Right atrium auricular region (tissue), 2 donors: ENCODE data around the gene CDH20. TPM values are rescaled to one million over a fixed set of nuclear protein-coding genes. Genes with fewer than 3 reads are reported as not detected.

Experiments
- DNase-seq: peaks from one replicate; pipeline ENCODE4 v3.0.0-alpha.2; 2019; ENCODE audit warnings: low spot score
- H3K27ac ChIP-seq, 2 donors: fragments of 200-600 bp; sonication (generic); 1 replicate in 1 of 2; 2 replicates in 1 of 2; pipeline ENCODE4 v1.5.1; 2016 to 2019
- H3K27me3 ChIP-seq, 2 donors: fragments of 200-600 bp; sonication (generic); one replicate each; pipeline versions ENCODE4 v1.5.1 to v1.6.0; 2017 to 2019
- H3K36me3 ChIP-seq: fragments of 200-600 bp; sonication (generic); one replicate; pipeline ENCODE4 v1.5.1; 2016
- H3K4me1 ChIP-seq, 2 donors: fragments of 200-600 bp; sonication (generic); one replicate each; pipeline versions ENCODE4 v1.5.1 to v1.6.0; 2017 to 2019
- H3K4me3 ChIP-seq, 2 donors: fragments of 200-600 bp; sonication (generic); 1 replicate in 1 of 2; 2 replicates in 1 of 2; pipeline ENCODE4 v1.5.1; 2017 to 2019; ENCODE audit warnings: mild to moderate bottlenecking in 1 of 2, moderate library complexity in 1 of 2
- H3K9me3 ChIP-seq, 2 donors: fragments of 200-600 bp; sonication (generic); one replicate each; pipeline ENCODE4 v1.5.1; 2019
- CTCF ChIP-seq, 2 donors: fragments of 200-600 bp; sonication (generic); IDR thresholded peaks; one replicate each; pipeline ENCODE4 v1.5.1; 2019; ENCODE audit warnings: antibody characterized with exemption in 2 of 2
- total RNA-seq, 2 donors: library from RNA; depleted of rRNA; stranded (reverse); fragments of >200 nt; gene quantifications; one replicate each; pipeline ENCODE4 v1.1.0, GENCODE V29; 2016

CDH20 gene
- total RNA-seq, 2 donors from 2014 or later = 0.41 TPM; not detected in 1

GRCh38 chr18:61400716-61401115 lies 67.5 kb downstream of the CDH20 start:
- no peaks in the 10 kb centered on the region for H3K9me3 ChIP-seq
- H3K4me1 ChIP-seq = no peaks in the 10 kb centered on the region
- H3K27me3 ChIP-seq = no peaks in the 10 kb centered on the region
- TF ChIP-seq CTCF (IDR thresholded peaks at IDR 0.05) = no peak
- no peaks in the 10 kb centered on the region for H3K36me3 ChIP-seq
- no peak overlapping the region for H3K4me3 ChIP-seq
- DNase-seq = no peak
- no peak overlapping the region for H3K27ac ChIP-seq

- no peaks in the 10 kb centered on the region for H3K4me1 ChIP-seq
- no peaks in the 10 kb centered on the region for H3K9me3 ChIP-seq
- H3K36me3 ChIP-seq = no peaks in the 10 kb centered on the region
- TF ChIP-seq CTCF (IDR thresholded peaks at IDR 0.05) = no peak
- H3K27me3 ChIP-seq = no peaks in the 10 kb centered on the region
- H3K27ac ChIP-seq = no peak overlapping the region
- no peak for DNase-seq
- H3K4me3 ChIP-seq = no peak overlapping the region
Observed at GRCh38 chr18:61402726-61403125, 69.5 kb downstream of the CDH20 start.

- Histone ChIP-seq H3K4me1 (no peaks in the 10 kb centered on the region), H3K27me3 (no peaks in the 10 kb centered on the region), H3K27ac (no peak overlapping the region), H3K36me3 (no peaks in the 10 kb centered on the region), H3K9me3 (no peaks in the 10 kb centered on the region), H3K4me3 (no peak overlapping the region)
- DNase-seq = no peak
- no peak for TF ChIP-seq CTCF (IDR thresholded peaks at IDR 0.05)
Observed at GRCh38 chr18:61413396-61413795, 80.2 kb downstream of the CDH20 start.

GRCh38 chr18:61414086-61414485 lies 80.9 kb downstream of the CDH20 start:
- no peaks in the 10 kb centered on the region for H3K9me3 ChIP-seq
- no peak for TF ChIP-seq CTCF (IDR thresholded peaks at IDR 0.05)
- no peaks in the 10 kb centered on the region for H3K27me3 ChIP-seq
- H3K4me3 ChIP-seq = no peak overlapping the region
- no peak for DNase-seq
- H3K4me1 ChIP-seq = no peaks in the 10 kb centered on the region
- no peak overlapping the region for H3K27ac ChIP-seq
- H3K36me3 ChIP-seq = no peaks in the 10 kb centered on the region

GRCh38 chr18:61419763-61420162 lies 86.5 kb downstream of the CDH20 start:
- Histone ChIP-seq H3K36me3 (no peaks in the 10 kb centered on the region), H3K9me3 (no peaks in the 10 kb centered on the region), H3K27ac (no peak overlapping the region), H3K27me3 (no peaks in the 10 kb centered on the region), H3K4me1 (no peaks in the 10 kb centered on the region), H3K4me3 (no peak overlapping the region)
- no peak for TF ChIP-seq CTCF (IDR thresholded peaks at IDR 0.05)
- DNase-seq = no peak

GRCh38 chr18:61420218-61420885 lies 87.1 kb downstream of the CDH20 start:
- Histone ChIP-seq H3K4me3 (no peak overlapping the region), H3K27ac (no peak overlapping the region), H3K9me3 (no peaks in the 10 kb centered on the region), H3K36me3 (no peaks in the 10 kb centered on the region), H3K4me1 (no peaks in the 10 kb centered on the region), H3K27me3 (no peaks in the 10 kb centered on the region)
- no peak for TF ChIP-seq CTCF (IDR thresholded peaks at IDR 0.05)
- no peak for DNase-seq
